Pancreas (tissue), 10 donors: Measurements from ENCODE around the gene CHAF1A. TPM values are rescaled to one million over a fixed set of nuclear protein-coding genes. Genes with fewer than 3 reads are reported as not detected.
A peak's percentile ranks its signal among the peaks of the same experiment; 100 is the strongest.

Source experiments
- ATAC-seq, 4 donors: fragments of 200-7000 bp; cut with Tn5 transposase; one replicate each; pipeline versions ENCODE4 v1.8.0 to v1.9.1; 2020; ENCODE audit warnings: mild to moderate bottlenecking in 4 of 4, moderate library complexity in 4 of 4
- DNase-seq, 6 donors: peaks; one replicate each; pipeline ENCODE4 v3.0.0-alpha.2; 2020
- FAIRE-seq: peaks from 2 replicates; lab custom pipeline; 2012; peaks lifted over from hg19 to GRCh38; lab: Jason Lieb, UNC
- H3K27ac ChIP-seq, 4 donors: fragments of 200-600 bp; sonication (generic); 1 replicate in 3 of 4; 2 replicates in 1 of 4; pipeline versions ENCODE4 v1.5.0 to v1.8.0; 2020
- H3K27me3 ChIP-seq, 4 donors: fragments of 200-600 bp; one replicate each; pipeline ENCODE4 v1.8.0; 2021
- H3K36me3 ChIP-seq, 3 donors: fragments of 200-600 bp; sonication (generic) in 1 of 3; one replicate each; pipeline versions ENCODE4 v1.5.0 to v1.8.0; 2020 to 2021
- H3K4me1 ChIP-seq, 3 donors: fragments of 200-600 bp; one replicate each; pipeline ENCODE4 v1.8.0; 2021
- H3K4me3 ChIP-seq, 4 donors: fragments of 200-600 bp; sonication (generic) in 2 of 4; one replicate each; pipeline versions ENCODE4 v1.5.0 to v1.8.0; 2020 to 2021
- H3K9me3 ChIP-seq, 4 donors: fragments of 200-600 bp; one replicate each; pipeline ENCODE4 v1.8.0; 2021
- CTCF ChIP-seq, 4 donors: fragments of 200-600 bp; sonication (generic) in 3 of 4; IDR thresholded peaks; one replicate each; pipeline versions ENCODE4 v1.5.0 to v1.8.0; 2021; ENCODE audit warnings: antibody characterized with exemption in 4 of 4
- WGBS, 2 donors: extraction: QIAGEN DNeasy Blood & Tissue Kit; methylation state at CpG; one replicate each; pipeline ENCODE4 v1.1.7; 2013; 5-methylcytosine and 5-hydroxymethylcytosine counted together
- intact Hi-C, 3 donors: fragments of 100-400 bp; cut with DNase I; formaldehyde crosslinking; loops; one replicate each; pipeline versions ENCODE4 v1.11.1 to v1.14.2; 2022
- polyA plus RNA-seq, 2 donors: library from polyadenylated mRNA; stranded (reverse); fragments of 200-250 nt; gene quantifications; one replicate each; pipeline ENCODE4 v1.2.3, GENCODE V29; 2013
- total RNA-seq, 6 donors: library from RNA; stranded (reverse); fragmentation: NEBNext Ultra II Directional in 4 of 6; extraction: Animal tissue kit (Norgen Biotek cat#: 25700) in 4 of 6; gene quantifications; one replicate each; pipeline versions ENCODE4 v1.2.1 to v1.2.4, GENCODE V29; 2021 to 2023
- donor health status: healthy with polysubstance abuse.
- donor health status: DM: no; HTN: no; CAD: no; lungs with moderate emphysema.
- donor health status: DM: no; HTN: no; CAD: no.
- donor health status: control.
- donor health status: control.
- donor health status: Bipolar disorder and iron deficiency.
- donor health status: DM: yes; HTN: yes; CAD: no.
- donor health status: DM: no; HTN: no; CAD: no.
- donor health status: DM: no; HTN: no; CAD: no.
- donor health status: DM: yes; HTN: yes; CAD: no.

CHAF1A gene
- total and polyA plus RNA-seq, 8 donors: 2.8 to 5.0 (median 3.9) TPM

DNA sequence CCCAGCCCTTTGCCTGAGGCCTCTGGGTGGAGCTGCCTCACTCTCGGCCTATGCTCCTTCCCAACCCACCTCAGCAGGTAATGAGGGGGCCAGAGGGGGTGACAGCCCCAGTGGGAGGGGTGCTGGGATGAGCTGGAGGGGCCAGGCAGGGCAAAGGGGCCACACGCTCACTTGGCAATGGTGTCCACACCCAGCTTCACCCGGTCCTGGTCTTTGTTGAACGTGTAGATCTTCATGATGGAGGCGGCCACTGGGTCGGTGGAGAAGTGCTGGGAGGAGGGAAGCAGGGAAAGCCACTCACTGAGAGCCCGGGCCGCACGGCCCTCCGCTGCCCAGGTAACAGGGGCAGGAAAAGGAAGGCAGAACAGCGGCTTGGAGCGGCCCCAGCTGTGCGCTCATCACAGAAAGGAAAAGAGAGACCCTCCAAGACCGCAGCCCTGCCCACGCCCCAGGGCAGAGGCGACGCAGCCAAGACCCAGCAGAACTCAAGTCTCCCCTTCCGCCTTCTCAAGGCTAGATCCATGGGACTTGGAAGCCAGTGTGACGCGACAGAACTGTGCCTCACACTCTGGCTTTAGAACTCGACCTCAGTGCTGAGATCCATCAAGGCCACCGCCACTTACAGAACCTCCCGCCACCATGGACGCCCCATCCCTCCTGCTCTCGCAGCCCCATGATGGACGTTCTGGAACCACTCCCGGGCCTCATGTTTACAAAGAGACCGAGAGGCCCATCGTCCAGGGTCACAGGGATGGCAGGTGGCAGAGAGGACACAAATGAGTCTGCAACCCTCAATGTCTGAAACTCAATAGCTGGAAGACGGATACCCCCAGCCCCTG is 45.9 kb downstream of the CHAF1A start:
- H3K9me3 ChIP-seq: no peaks in the 10 kb centered on the region
- no peak overlapping the region for H3K4me3 ChIP-seq
- FAIRE-seq (no peak), ATAC-seq (peak; percentile 70 to 84 (median 80)), DNase-seq (peak; percentile 69 to 91 (median 84))
- intact Hi-C loops: no loop called here
- peak overlapping the region; percentile 50 to 76 (median 60) for H3K27ac ChIP-seq
- peaks cover 0 to 66% (median 53%) of the 10 kb centered on the region in 3 donors for H3K36me3 ChIP-seq
- WGBS, 2 donors: 42 to 56% methylated on average over 30 of the region's 30 CpGs
- H3K4me1 ChIP-seq: peaks cover 3 to 17% (median 8%) of the 10 kb centered on the region in 3 donors
- H3K27me3 ChIP-seq: no peaks in the 10 kb centered on the region
- TF ChIP-seq CTCF (IDR thresholded peaks at IDR 0.05): no peak

GRCh38 chr19:4449022-4449638 is 46.7 kb downstream of the CHAF1A start:
- ATAC-seq: peak; percentile 75 to 80 (median 77)

GRCh38 chr19:4449639-4450028 is 47.2 kb downstream of the CHAF1A start:
- H3K4me3 ChIP-seq: no peak overlapping the region
- FAIRE-seq: no peak
- 76 to 82% methylated on average over 9 of the region's 9 CpGs for WGBS, 2 donors
- intact Hi-C loops: no loop called here
- TF ChIP-seq CTCF (IDR thresholded peaks at IDR 0.05): no peak
- no peaks in the 10 kb centered on the region for H3K9me3 ChIP-seq
- ATAC-seq: peak; percentile 1 to 20 (median 6)
- H3K4me1 ChIP-seq: peaks cover 3 to 17% (median 8%) of the 10 kb centered on the region in 3 donors
- H3K27ac ChIP-seq: peak overlapping the region; percentile 50 to 76 (median 60)
- peaks cover 0 to 65% (median 52%) of the 10 kb centered on the region in 3 donors for H3K36me3 ChIP-seq
- H3K27me3 ChIP-seq: no peaks in the 10 kb centered on the region
- DNase-seq: no peak

More at GRCh38 chr19:4449022-4449638, 46.7 kb downstream of the CHAF1A start:
- FAIRE-seq: no peak
- WGBS, 2 donors: 34 to 38% methylated on average over 24 of the region's 24 CpGs
- Histone ChIP-seq H3K27me3 (no peaks in the 10 kb centered on the region), H3K4me3 (no peak overlapping the region), H3K9me3 (no peaks in the 10 kb centered on the region), H3K27ac (peak overlapping the region; percentile 50 to 76 (median 60)), H3K36me3 (peaks cover 0 to 68% (median 53%) of the 10 kb centered on the region in 3 donors), H3K4me1 (peaks cover 3 to 17% (median 8%) of the 10 kb centered on the region in 3 donors)
- intact Hi-C loops: no loop called here
- TF ChIP-seq CTCF (IDR thresholded peaks at IDR 0.05): peak in 1 of 4 donors; percentile 9
- peak; percentile 71 to 90 (median 86) for DNase-seq

GRCh38 chr19:4452230-4452990 is 50.0 kb downstream of the CHAF1A start:
- no peaks in the 10 kb centered on the region for H3K9me3 ChIP-seq
- peaks cover 0 to 40% (median 25%) of the 10 kb centered on the region in 3 donors for H3K36me3 ChIP-seq
- no peak overlapping the region for H3K27ac ChIP-seq
- H3K27me3 ChIP-seq: no peaks in the 10 kb centered on the region
- H3K4me3 ChIP-seq: no peak overlapping the region
- WGBS, 2 donors: 91 to 93% methylated on average over 24 of the region's 24 CpGs
- peaks cover 3 to 26% (median 8%) of the 10 kb centered on the region in 3 donors for H3K4me1 ChIP-seq
- intact Hi-C loops: no loop called here
- no peak for TF ChIP-seq CTCF (IDR thresholded peaks at IDR 0.05)
- DNase-seq (peak in 1 of 6 donors; percentile 58), ATAC-seq (no peak), FAIRE-seq (no peak)
